ENCODE measurements around the gene ACTMAP. TPM values are rescaled to one million over a fixed set of nuclear protein-coding genes. Genes with fewer than 3 reads are reported as not detected.

The ACTMAP gene
- polyA plus RNA-seq, 1 of the 3 experiments (the other 2 are of a cell fraction), result 6.4 TPM

- H2AFZ ChIP-seq (ENCODE audit: low read depth), result peak overlapping the region; percentile 60; the same call in 1 of the 2 replicates
- H3K9me2 ChIP-seq, result no peaks in the 10 kb centered on the region
- peak overlapping the region; percentile 85 to 99; a peak in 3 of 4 replicates for H3K27ac ChIP-seq (ENCODE audit: low read depth in 2 of 2, low read length in 1 of 2)
- ChIA-PET POLR2A (interaction anchor here (0.8 to 3.3 kb wide), 10 partner anchors 8 to 1081 kb away, joined by 3 to 31 read pairs (median 7); partner anchors contain the start of genes ACTMAP, COQ8B, EGLN2 and ITPKC), CTCF (interaction anchor here (0.6 to 2.4 kb wide), 6 partner anchors 19 to 116 kb away, joined by 3 to 20 read pairs (median 4); partner anchors contain the start of gene EGLN2)
- peak overlapping the region; percentile 78 for H3K4me2 ChIP-seq
- peaks cover 15% of the 10 kb centered on the region; the same call in 1 of the 2 replicates for H3K79me2 ChIP-seq (ENCODE audit: insufficient read depth)
- H3K4me1 ChIP-seq (ENCODE audit: control insufficient read depth in 1 of 2, insufficient read depth in 2 of 2, low read depth in 1 of 2, low read length in 1 of 2), result peaks cover 6 to 9% of the 10 kb centered on the region in 2 experiments; a peak in 2 of 4 replicates
- TF ChIP-seq FOXJ3 (CRISPR knock-in tag; IDR thresholded peaks at IDR 0.05) (no peak), FOXM1 (IDR thresholded peaks at IDR 0.05; ENCODE audit: low read depth) (no peak), TAF1 (IDR thresholded peaks at IDR 0.05; ENCODE audit: borderline replicate concordance, low read depth, low read length) (no peak), MXI1 (IDR thresholded peaks at IDR 0.05; ENCODE audit: low read depth, low read length) (no peak), TCF12 (IDR thresholded peaks at IDR 0.05) (no peak), RFX5 (IDR thresholded peaks at IDR 0.05; ENCODE audit: low read length) (0 out of 2 replicates have a peak, but pooled peaks have one; percentile 34), CHD2 (IDR thresholded peaks at IDR 0.05; ENCODE audit: low read length, partially characterized antibody) (no peak), CTCF (IDR thresholded peaks at IDR 0.05) (no peak)
- peaks cover 13% of the 10 kb centered on the region for H3F3A ChIP-seq (replicated peaks; ENCODE audit: insufficient read depth)
- H4K20me1 ChIP-seq (ENCODE audit: insufficient read depth), result no peaks in the 10 kb centered on the region
- DNase-seq, result no peak
- WGBS (ENCODE audit: low lambda C conversion rate), result 10% methylated on average over 7 of the region's 7 CpGs
- H3K27me3 ChIP-seq (ENCODE audit: insufficient read depth), result no peaks in the 10 kb centered on the region
- no peaks in the 10 kb centered on the region for H3K36me3 ChIP-seq (replicated peaks in 1 of 2; ENCODE audit: control insufficient read depth in 1 of 2, insufficient read depth in 2 of 2, low read length in 1 of 2)
- H3K9me3 ChIP-seq, result no peaks in the 10 kb centered on the region
- H3K9ac ChIP-seq, result peak overlapping the region; percentile 85
- peak overlapping the region; percentile 61 to 67 for H3K4me3 ChIP-seq (ENCODE audit: low read depth in 2 of 2, low read length in 1 of 2)
Measured at GRCh38 chr19:40778706-40779284, 28.5 kb upstream of the ACTMAP start.

- 0% methylated on average over 28 of the region's 56 CpGs for WGBS (ENCODE audit: low lambda C conversion rate)
- TF ChIP-seq RFX5 (IDR thresholded peaks at IDR 0.05; ENCODE audit: low read length) (peak; percentile 5; the same call in 1 of the 2 replicates), TCF12 (IDR thresholded peaks at IDR 0.05) (no peak), GABPA (IDR thresholded peaks at IDR 0.05; ENCODE audit: low read depth) (peak; percentile 74), SIN3A (IDR thresholded peaks at IDR 0.05; ENCODE audit: borderline replicate concordance, low read depth, low read length) (peak; percentile 41; the same call in 1 of the 2 replicates), FOXJ3 (CRISPR knock-in tag; IDR thresholded peaks at IDR 0.05) (no peak), RCOR1 (IDR thresholded peaks at IDR 0.05; ENCODE audit: low read length) (no peak), SMC3 (IDR thresholded peaks at IDR 0.05; ENCODE audit: low read depth, low read length) (no peak), TAF1 (IDR thresholded peaks at IDR 0.05; ENCODE audit: borderline replicate concordance, low read depth, low read length) (peak; percentile 46; the same call in 1 of the 2 replicates), RAD21 (IDR thresholded peaks at IDR 0.05; ENCODE audit: low read length) (no peak), REST (IDR thresholded peaks at IDR 0.05; ENCODE audit: low read depth, low read length) (no peak), IRF3 (IDR thresholded peaks at IDR 0.05; ENCODE audit: low read depth, low read length) (peak; percentile 88)
Measured at GRCh38 chr19:40777937-40778705, 27.8 kb upstream of the ACTMAP start, which contains the start of gene RAB4B. RAB4B (plus strand) TSS chr19:40778247; CDS start chr19:40778376, 129 bp downstream.

More at GRCh38 chr19:40777937-40778705, 27.8 kb upstream of the ACTMAP start, which contains the start of gene RAB4B:
- POLR2A ChIA-PET, result interaction anchor here (0.8 to 3.3 kb wide), 11 partner anchors 8 to 1082 kb away, joined by 3 to 31 read pairs (median 7); partner anchors contain the start of genes ACTMAP, COQ8B, EGLN2 and ITPKC
- Histone ChIP-seq H3K4me3 (ENCODE audit: low read depth in 2 of 2, low read length in 1 of 2) (peak within 1 kb of the TSS; percentile 61 to 67), H3K27ac (ENCODE audit: low read depth in 2 of 2, low read length in 1 of 2) (peak within 1 kb of the TSS; percentile 97 to 99), H3K9me2 (no peaks in the 10 kb centered on the region), H3K36me3 (replicated peaks in 1 of 2; ENCODE audit: control insufficient read depth in 1 of 2, insufficient read depth in 2 of 2, low read length in 1 of 2) (no peaks in the 10 kb centered on the region), H3K27me3 (ENCODE audit: insufficient read depth) (no peaks in the 10 kb centered on the region), H2AFZ (ENCODE audit: low read depth) (peak within 1 kb of the TSS; percentile 80), H3K9ac (peak within 1 kb of the TSS; percentile 85), H3K4me2 (peak within 1 kb of the TSS; percentile 80), H3F3A (replicated peaks; ENCODE audit: insufficient read depth) (peaks cover 13% of the 10 kb centered on the region), H4K20me1 (ENCODE audit: insufficient read depth) (no peaks in the 10 kb centered on the region), H3K79me2 (ENCODE audit: insufficient read depth) (peaks cover 15% of the 10 kb centered on the region; the same call in 1 of the 2 replicates), H3K9me3 (no peaks in the 10 kb centered on the region), H3K4me1 (ENCODE audit: control insufficient read depth in 1 of 2, insufficient read depth in 2 of 2, low read depth in 1 of 2, low read length in 1 of 2) (peaks cover 6 to 9% of the 10 kb centered on the region in 2 experiments; a peak in 2 of 4 replicates)
- DNase-seq, result peak; percentile 93
- CTCF ChIA-PET, result interaction anchor here (0.6 to 2.4 kb wide), 10 partner anchors 16 to 249 kb away, joined by 3 to 20 read pairs (median 3); partner anchors contain the start of genes COQ8B, EGLN2 and ITPKC

All from SK-N-SH (cell line).